Activated T-cell treated with anti-CD3 and anti-CD28 coated beads, Interleukin-2, amount 50 U/mL, for 48 hours (primary cell): ENCODE measurements around the gene GOLGA6C.
"Not testable (repeated sequence)": the region's sequence is repeated elsewhere in the genome, so short reads cannot be mapped to it uniquely, and the experiment has no call there.

ENCODE experiments used
- DNase-seq, 2 experiments: peaks; one replicate each; pipeline ENCODE4 v3.0.0-alpha.2; 2020

The GOLGA6C gene

DNA sequence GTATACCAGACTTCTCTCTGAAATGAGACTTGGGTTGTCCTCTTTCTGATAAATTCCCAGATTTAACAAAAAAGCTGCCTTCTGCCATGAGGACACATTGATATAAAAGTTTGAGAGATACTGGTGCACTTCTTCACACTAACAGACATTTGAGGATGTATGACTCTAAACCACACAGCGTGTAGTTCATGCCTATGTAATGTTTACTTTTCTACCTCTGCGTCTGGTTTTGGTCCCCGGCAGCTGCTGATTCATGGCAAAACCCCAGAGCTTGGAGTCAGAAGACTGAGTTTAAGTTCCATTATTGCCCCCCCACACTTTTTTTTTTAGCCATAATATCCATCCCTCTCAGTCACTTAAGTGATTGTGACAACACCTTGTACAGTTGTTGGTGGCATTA is 1.7 kb downstream of the GOLGA6C start:
- DNase-seq, result not testable (repeated sequence)

DNA sequence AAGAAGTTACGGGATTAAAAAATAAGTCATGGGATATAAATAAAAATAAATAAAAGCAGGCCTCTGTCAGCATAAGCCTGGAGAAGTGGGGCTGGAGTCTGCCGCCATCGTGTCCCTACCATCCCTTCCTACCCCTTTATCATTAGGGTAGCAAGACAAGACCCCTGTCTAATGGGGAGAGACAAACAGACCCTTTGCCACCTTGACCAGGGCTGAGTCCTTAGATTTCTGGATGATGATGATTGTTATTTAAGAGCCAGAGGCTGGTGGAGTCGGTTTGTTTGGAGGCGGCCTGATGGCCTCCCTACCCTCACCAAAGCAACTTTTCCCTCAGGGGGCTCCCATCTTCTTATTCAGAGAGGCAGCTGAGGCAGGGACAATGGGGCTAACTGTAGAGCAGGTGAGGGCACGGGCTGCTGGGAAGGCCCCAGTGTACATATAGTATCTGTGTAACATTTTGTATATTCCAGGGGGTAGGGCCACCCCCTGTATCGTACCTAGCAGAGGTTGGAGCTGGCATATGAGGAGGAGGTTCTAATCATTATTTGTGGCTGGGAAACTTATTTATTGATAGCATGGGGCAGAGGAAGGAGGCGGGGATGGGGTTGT is 15.7 kb downstream of the GOLGA6C start:
- not testable (repeated sequence) for DNase-seq

DNA sequence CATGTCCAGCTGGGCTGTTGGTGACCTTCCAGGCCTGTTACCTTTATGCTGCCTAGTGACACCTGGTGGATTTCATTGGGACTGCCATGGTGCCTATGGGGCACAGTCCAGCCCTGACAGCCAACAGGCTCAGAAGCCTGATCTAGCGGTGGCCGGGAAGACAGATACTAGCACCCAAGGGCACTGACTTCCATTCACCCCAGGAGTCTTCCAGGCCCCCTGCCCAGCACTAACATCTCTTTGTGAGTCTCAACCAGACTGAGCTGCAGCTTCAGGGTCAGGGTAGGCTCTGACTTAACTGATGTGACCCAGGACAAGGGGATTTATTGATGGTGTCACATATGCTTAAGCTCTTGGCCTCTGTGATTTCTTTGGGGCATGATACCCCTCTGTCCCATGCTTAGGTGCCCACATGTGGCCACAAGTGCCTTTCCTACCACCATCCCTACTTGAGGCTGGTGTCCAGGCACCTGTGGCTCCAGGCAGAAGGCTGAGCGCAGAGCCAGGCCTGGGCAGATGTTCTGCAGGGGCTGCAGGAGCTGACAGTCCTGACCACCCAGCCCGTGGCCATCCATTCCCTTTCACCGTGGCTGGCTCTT is 16.5 kb downstream of the GOLGA6C start:
- DNase-seq, result peak; percentile 88 to 89

DNA sequence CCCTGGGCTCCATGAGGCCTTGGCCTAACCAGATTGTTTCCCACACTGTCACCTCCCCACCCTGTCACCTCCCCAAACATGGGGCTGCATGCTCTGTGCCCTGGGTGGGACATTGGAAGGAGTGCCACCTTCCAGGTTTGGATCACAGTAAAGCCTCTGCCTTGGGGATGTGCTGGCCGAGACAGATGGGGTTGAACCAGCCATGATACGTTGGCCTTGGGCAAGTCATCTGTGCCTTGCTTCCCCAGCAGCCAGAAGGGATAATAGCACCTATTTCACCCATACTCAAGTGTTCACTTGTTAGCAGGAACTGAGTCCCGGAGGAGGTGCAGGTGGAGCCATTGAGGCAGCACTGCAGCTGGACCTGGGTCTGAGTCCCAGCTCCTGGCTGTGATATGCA is 17.5 kb downstream of the GOLGA6C start:
- DNase-seq, result not testable (repeated sequence)

DNA sequence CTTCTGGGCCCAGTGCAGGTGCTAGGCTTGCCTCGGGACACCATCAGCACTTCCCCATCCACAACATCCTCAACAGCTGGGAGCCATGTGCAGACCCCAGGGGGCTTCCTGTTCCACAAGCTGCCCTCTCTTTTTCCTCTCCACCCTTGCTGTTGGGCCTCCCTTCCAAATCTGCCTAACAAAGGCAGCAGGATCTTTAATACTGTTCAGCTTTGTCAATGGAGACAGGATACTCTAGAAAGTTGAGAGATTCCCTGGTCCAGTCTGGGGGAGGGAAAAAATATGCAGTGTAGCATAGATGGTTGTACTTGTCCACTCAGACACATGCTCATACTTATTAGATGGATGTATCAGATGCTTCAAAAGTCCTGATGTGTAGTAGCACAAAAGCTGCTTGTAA is 20.4 kb downstream of the GOLGA6C start:
- not testable (repeated sequence) for DNase-seq

DNA sequence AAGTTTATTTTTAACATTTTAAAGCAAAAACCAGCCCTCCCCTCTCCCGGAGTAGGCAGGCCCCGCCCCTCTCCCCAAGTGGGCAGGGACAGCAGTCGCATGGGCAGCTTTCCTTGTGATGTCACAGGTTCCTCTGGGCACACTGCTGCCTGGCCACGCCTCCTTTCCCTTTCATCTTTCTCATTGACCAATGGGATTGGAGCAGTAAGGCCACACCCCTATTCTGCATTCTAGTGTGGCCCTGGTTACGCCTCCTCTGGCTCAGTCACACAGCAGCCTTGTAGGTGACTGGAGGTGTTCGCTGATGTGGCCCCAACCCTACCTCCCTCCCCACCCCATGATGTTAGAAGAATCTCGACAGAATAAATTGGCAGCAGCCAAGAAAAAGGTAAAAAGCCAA is 24.4 kb downstream of the GOLGA6C start, which contains the start of gene GOLGA6D:
GOLGA6D (plus strand) TSS at position 264 of the 400 bp plus-strand sequence; CDS start at position 305, 41 bp downstream.
- DNase-seq, result not testable (repeated sequence)

DNA sequence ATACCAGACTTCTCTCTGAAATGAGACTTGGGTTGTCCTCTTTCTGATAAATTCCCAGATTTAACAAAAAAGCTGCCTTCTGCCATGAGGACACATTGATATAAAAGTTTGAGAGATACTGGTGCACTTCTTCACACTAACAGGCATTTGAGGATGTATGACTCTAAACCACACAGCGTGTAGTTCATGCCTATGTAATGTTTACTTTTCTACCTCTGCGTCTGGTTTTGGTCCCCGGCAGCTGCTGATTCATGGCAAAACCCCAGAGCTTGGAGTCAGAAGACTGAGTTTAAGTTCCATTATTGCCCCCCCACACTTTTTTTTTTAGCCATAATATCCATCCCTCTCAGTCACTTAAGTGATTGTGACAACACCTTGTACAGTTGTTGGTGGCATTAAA is 26.0 kb downstream of the GOLGA6C start:
- not testable (repeated sequence) for DNase-seq

DNA sequence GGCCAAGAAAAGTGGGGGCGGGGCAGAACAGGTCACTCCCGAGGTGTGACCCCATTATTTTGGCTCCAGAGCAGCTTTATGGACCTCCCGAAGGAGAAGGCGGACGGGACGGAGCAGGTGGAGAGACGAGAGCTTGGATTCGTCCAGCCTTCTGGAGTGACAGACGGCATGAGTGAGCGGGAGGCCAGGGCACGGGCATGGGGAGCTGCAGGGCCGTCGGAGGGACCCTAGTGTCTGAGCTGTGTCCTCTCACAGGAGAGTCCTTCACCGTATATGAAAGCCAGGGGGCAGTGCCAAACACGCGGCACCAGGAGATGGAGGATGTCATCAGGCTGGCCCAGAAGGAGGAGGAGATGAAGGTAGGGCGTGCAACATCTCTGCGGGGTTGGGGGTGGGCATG is 35.5 kb downstream of the GOLGA6C start:
- DNase-seq, result not testable (repeated sequence)

DNA sequence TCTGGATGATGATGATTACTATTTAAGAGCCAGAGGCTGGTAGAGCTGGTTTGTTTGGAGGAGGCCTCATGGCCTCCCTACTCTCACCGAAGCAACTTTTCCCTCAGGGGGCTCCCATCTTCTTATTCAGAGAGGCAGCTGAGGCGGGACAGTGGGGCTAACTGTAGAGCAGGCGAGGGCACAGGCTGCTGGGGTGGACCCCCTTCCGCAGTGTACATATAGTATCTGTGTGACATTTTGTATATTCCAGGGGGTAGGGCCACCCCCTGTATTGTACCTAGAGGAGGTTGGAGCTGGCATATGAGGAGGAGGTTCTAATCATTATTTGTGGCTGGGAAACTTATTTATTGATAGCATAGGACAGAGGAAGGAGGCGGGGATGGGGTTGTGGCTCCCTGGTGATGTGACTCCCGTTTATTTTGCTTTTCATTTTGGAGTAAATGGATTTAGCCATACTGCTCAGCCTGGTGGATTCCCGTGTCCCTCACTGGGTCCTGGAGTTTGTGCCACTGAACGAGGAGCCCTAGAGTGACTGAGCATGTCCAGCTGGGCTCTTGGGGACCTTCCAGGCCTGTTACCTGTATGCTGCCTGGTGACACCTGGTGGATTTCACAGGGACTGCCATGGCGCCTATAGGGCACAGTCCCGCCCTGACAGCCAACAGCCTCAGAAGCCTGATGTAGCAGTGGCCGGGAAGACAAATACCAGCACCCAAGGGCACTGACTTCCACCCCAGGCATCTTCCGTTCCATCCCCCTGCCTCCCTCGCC is 40.6 kb downstream of the GOLGA6C start:
- not testable (repeated sequence) for DNase-seq

DNA sequence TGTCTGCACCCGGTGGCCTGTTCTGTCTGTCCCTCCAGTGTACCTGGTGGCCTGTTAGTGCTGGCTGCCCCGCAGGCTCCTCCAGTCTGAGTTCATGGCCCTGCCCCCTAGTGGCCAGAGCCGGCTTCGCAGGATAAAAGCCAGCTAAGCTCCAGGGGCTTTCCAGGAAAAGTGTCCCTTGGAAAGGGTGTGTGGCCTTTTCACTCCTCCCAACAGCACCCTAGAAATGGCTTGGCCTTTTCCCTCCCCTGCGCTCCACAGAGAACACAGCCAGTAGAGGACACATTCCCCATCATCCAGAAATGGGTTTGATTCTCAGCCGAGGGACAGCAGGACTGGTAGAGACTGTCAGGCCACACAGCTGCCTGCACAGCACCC is 41.2 kb downstream of the GOLGA6C start:
- DNase-seq, result peak; percentile 79

DNA sequence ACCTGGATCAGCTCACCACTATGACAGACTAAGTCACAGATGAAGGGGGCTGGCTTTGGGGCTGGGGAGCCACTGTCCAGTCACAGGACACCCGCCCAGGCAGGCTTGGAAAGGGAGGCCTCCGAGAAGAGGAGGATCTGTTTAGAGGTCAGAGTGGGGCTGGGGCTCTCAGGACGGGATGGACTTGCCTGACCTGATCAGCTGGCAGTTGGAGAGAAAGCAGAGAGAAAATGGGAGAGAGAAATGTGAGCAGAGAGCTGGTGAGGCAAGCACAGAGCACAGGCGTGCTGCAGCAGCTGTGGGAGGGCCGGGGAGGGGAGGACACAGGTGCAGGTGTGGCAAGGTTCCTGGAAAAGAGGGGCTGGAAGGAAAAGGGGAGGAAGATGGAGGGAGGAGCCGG is 41.9 kb downstream of the GOLGA6C start:
- DNase-seq, result not testable (repeated sequence)

DNA sequence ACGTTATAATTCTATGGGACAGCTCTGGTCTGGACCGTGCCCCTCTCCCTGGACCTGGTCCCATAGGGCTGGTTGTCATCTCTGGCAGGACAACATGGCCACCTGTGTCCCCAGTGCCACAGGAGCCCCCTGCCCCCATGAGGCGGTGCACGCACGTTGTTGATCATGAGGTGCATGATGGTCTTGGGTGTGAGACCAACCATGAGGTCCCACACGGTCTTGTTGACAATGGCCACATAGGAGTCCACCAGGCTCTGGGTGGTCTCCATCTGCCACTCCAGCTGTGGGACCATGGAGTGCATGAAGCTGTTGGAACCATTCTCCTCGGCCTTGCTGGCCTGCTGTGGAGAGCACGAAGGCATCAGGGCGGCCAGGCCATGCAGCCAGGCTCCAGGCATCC is 44.2 kb downstream of the GOLGA6C start:
- no peak for DNase-seq

DNA sequence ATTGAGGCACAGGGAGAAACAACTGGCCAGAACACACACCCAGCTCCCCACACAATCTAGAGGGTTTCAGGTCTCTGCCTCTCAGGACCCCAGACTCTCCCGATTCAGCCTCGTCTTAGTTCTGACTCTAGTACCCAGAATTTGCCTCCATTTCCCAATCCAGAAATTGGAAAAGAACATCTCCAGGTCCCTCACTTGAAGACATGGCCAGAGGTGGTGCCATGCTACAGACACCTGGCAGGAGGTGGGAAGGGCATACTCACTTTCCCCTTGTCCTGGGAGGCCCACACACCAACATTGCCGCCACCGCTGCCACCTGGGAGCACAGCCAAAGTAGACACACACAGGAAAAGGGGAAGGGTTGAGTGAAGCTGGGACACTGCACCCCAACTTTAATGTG is 44.6 kb downstream of the GOLGA6C start:
- not testable (repeated sequence) for DNase-seq

DNA sequence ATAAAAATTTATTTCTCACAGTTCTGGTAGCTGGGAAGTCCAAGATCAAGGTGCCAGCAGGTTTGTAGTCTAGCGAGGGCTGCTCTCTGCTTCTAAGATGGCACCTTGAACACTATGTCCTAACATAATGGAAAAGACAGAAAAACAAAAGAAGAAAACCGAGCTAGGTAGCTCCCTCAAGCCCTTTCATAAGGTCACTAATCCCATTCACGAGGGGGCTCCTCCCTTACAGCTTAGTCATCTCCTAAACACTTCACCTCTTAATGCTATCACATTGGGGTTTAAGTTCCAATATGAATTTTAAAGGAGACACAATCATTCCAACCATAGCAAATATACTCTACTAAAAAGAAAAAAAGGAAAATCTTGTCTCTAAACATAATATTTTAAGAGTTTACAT is 48.1 kb downstream of the GOLGA6C start:
- no peak for DNase-seq

DNA sequence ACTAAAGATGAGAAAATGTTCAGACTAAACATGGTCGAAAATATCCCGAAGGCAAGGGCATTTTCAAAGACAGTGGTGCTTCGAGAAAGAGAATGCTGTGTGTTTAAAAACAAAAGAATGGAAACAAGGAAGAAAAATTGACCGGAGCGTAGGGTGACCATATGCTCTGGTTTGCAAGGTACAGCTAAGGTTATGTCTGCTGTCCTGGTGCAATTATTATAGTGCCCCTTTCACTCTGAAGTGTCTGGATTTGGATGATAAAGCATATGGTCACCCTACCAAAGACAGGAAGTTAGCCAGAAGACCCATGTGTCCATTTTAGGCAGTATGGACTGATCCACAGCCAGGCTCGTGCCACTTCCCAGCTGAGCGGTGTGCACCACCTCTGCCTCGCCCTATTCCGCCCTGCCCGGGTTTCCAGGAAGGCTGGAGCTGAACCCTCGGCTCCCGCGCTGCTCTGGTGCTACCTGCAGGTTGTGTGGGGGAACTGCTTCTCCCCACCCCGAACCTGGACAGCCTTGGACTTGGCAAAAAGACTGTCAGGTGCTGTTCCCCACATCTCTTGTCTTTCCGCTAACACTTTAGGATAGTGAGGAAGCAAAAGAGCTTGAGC is 49.8 kb downstream of the GOLGA6C start:
- peak; percentile 39 to 42 for DNase-seq

DNA sequence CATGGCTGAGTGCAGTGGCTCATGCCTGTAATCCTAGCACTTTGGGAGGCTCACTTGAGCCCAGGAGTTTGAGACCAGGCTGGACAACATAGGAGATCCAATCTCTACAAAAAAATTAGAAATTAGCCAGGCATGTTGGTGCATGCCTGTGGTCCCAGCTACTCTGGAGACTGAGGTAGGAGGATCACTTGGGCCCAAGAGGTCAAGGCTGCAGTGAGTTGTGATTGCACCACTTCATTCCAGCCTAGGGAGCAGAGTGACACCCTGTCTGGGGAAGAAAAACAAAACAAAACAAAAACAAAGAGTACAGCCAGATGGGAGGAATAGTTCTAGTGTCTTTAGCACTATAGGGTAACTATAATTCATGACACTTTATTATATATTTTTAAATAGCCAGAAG is 51.6 kb downstream of the GOLGA6C start:
- DNase-seq, result no peak

DNA sequence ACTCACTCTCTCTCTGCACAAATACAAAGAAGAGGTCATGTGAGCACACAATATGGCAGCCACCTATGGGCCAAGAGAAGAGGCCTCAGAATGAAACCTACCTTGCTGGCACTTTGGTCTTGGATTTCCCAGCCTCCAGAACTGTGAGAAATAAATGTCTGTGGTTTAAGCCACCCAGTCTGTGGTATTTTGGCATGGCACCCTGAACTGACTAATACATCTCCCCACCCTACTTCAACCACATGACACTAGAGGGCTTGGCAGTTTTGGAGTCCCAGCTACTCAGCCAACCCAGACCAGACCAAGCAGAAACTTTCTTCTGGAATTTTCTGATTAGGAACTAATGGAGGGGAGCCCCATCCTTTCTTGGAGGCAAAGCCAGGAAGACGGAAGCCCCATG is 54.4 kb downstream of the GOLGA6C start:
- not testable (repeated sequence) for DNase-seq

DNA sequence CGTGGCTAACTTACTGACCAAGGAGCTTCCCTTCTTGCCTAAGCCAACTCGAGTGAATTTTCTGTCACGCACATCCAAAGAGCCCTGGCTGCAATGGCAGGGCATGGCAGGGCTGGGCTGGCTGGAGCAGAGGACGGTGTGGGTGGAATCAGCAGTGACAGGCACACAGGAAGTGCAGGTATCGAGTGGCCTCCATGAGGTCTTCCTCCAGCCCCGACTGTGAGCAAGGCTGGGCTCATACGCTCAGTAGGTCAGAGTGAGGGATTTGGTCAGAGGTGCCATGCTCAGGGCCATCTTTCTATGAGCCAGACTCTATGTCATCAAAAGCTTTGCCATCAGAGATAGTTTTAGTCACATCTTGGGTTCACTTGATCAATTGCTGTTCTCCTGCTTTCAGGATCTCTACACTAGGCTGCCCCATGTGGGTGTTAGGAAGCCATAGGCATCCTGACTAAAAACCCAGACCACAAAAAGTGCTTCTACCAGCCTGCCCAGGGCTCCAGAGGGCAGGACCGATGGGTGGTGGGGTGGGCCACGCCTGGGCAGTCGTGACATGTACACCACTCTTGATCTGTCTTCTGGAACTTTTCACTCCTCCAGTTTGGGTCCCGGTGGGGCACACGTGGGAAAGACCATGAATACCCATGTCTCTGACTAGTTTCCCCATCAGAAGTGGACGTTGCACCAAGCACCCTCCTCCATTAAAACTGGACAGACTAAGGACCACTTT is 55.1 kb downstream of the GOLGA6C start:
- no peak for DNase-seq

DNA sequence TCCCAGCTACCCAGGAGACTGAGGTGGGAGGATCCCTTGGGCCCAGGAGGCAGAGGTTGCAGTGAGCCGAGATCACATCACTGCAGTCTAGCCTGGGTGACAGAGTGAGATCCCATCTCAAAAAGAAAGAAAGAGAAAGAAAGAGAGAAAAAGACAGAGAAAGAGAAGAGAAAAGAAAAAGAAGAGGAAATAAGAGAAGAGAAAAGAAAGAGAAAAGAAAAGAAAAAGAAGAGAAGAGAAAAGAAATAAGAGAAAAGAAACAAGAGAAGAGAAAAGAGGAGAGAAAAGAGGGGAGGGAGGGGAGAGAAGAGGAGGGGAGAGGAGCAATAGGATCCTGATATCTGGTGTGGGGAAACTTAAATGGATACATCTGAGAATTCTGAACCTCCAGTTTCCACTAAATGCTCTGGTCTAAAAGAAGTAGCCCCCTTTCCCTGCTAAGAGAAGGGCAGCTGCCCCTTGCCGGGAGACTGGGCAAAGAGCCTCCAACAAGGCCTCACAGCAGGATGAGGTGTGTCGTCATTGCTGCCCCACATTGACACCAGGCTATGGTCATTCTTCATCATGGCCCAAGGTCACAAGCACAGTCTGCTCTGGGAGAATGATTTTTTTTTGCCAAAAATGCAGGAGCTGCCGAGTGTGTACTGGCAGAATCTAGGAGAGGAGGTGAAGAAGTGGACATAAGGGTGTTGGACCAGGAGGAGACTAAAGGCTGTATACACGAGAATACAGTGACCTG is 56.6 kb downstream of the GOLGA6C start:
- DNase-seq, result no peak

DNA sequence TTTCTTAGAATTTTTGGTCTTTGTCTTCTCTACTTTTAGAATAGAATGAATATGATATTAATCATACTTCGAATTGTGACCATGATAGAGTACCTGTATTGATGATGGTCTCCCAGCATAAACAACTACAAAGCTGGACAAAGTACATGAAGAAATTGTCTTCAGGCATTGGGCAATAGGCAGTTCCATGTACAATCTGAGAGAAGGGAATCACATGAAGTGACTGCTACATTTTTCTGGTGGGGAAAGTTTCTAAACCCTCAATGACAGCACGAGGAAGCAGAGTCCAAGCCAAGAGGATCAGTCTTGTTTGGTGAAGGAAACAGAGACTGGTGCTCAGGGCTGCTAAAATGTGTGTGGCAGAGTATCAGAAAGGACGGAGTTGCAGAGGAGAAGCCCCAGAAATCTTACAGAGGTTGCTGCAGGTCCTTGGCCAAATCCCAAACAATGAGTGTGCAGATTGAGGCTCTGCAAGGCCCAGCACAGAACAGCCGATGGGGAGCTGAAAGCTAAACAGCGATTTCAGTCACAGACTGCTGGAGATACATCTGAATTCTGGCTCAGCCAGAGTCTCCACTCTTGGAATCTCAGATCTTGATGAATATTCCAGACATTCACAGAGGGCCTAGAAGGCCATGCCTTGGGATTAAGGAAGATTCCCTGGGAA is 61.2 kb downstream of the GOLGA6C start:
- DNase-seq, result not testable (repeated sequence)
